ENCODE data around the gene CLSTN2.

The CLSTN2 gene

GRCh38 chr3:140093742-140094141 is 158.8 kb downstream of the CLSTN2 start:
- DNase-seq (ENCODE audit: low read depth): peak; percentile 77

- no peak for DNase-seq (ENCODE audit: low read depth)
These were observed 159.5 kb downstream of the CLSTN2 start for GRCh38 chr3:140094487-140094886.

- DNase-seq (ENCODE audit: low read depth): no peak
These were observed 161.1 kb downstream of the CLSTN2 start for GRCh38 chr3:140096037-140096436.

- no peak for DNase-seq (ENCODE audit: low read depth)
These were observed 163.1 kb downstream of the CLSTN2 start for GRCh38 chr3:140097874-140098635.

GRCh38 chr3:140100479-140100878 is 165.5 kb downstream of the CLSTN2 start:
- no peak for DNase-seq (ENCODE audit: low read depth)

- no peak for DNase-seq (ENCODE audit: low read depth)
These were observed 168.2 kb downstream of the CLSTN2 start for GRCh38 chr3:140103166-140103565.

GRCh38 chr3:140103986-140104645 is 169.1 kb downstream of the CLSTN2 start:
- DNase-seq (ENCODE audit: low read depth): no peak

- DNase-seq (ENCODE audit: low read depth): no peak
These were observed 179.2 kb downstream of the CLSTN2 start for GRCh38 chr3:140113996-140114788.

GRCh38 chr3:140114789-140115080 is 179.8 kb downstream of the CLSTN2 start:
- DNase-seq (ENCODE audit: low read depth): no peak

GRCh38 chr3:140117096-140117526 is 182.1 kb downstream of the CLSTN2 start:
- no peak for DNase-seq (ENCODE audit: low read depth)

- DNase-seq (ENCODE audit: low read depth): no peak
These were observed 187.2 kb downstream of the CLSTN2 start for GRCh38 chr3:140122183-140122582.

GRCh38 chr3:140128217-140128616 is 193.2 kb downstream of the CLSTN2 start:
- no peak for DNase-seq (ENCODE audit: low read depth)

- DNase-seq (ENCODE audit: low read depth): no peak
These were observed 193.6 kb downstream of the CLSTN2 start for GRCh38 chr3:140128631-140129030.

- no peak for DNase-seq (ENCODE audit: low read depth)
These were observed 194.8 kb downstream of the CLSTN2 start for GRCh38 chr3:140129768-140130284.

GRCh38 chr3:140131895-140132294 is 196.9 kb downstream of the CLSTN2 start:
- no peak for DNase-seq (ENCODE audit: low read depth)

GRCh38 chr3:140134231-140134965 is 199.4 kb downstream of the CLSTN2 start:
- DNase-seq (ENCODE audit: low read depth): no peak

GRCh38 chr3:140135461-140135860 is 200.5 kb downstream of the CLSTN2 start:
- no peak for DNase-seq (ENCODE audit: low read depth)

- no peak for DNase-seq (ENCODE audit: low read depth)
These were observed 208.5 kb downstream of the CLSTN2 start for GRCh38 chr3:140143367-140144069.

GRCh38 chr3:140145528-140145927 is 210.5 kb downstream of the CLSTN2 start:
- DNase-seq (ENCODE audit: low read depth): no peak

- DNase-seq (ENCODE audit: low read depth): no peak
These were observed 211.7 kb downstream of the CLSTN2 start for GRCh38 chr3:140146668-140147067.

GRCh38 chr3:140147965-140148490 is 213.0 kb downstream of the CLSTN2 start:
- no peak for DNase-seq (ENCODE audit: low read depth)

All from non-pigmented ciliary epithelial cell (primary cell).